Activated CD8-positive, alpha-beta memory T cell treated with anti-CD3 and anti-CD28 coated beads for 48 hours (primary cell): ENCODE measurements around the gene FAM149A.
A peak's percentile ranks its signal among the peaks of the same experiment; 100 is the strongest.

Experiments used
- DNase-seq, 3 experiments: peaks; one replicate each; pipeline ENCODE4 v3.0.0-alpha.2; 2020; ENCODE audit warnings: low read depth in 2 of 3, low spot score in 2 of 3

The FAM149A gene

DNA sequence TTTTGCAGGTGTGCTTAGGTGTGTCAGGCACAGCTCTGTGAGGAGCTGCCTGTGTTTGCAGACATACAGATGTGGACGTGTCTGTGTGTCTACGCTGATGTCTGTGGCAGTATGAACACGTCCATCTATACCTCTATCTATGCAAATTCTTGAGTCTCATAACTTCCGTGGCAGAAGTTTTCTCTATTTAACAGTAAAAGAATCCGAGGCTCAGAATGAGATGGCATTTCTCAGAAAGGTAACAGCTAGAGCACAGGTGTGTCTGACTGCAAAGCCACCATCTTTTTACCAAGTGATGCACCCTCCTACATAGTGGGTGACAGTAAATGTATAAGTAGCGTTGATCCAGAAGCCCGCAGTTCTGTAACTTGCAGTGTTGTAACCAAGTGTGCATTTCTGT lies 47.0 kb downstream of the FAM149A start:
- no peak for DNase-seq

DNA sequence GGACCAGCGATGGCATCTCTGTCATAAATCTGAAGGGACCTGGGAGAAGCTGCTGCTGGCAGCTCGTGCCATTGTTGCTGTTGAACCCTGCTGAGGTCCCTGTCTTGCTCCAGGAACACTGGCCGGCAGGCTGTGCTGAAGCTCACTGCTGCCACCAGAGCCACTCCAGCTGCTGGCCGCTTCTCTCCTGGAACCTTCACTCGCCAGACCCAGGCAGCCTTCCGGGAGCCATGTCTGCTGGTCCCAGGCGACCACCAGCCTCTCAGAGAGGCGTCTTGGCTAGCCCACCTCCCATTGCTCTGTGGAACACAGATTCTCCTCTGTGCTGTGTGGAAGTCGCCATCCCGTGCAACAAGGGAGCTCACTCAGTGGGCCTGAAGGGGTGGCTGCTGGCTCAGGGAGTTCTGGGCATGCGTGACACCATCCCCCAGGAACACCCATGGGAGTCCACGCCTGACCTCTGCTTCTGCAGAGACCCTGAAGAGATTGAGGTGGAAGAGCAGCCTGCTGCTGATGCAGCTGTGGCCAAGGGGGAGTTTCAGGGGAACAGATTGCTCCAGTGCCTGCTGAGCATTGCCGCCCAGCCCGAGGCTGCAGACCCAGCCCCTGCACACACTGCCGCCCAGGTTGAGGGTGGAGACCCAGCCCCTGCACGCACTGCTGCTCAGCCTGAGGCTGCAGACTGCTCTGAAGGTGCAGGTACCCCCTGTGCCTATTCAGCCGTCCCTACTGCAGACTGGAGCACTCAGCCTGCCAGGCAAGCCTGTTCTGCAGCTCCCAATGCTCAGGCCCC lies 53.7 kb downstream of the FAM149A start:
- no peak for DNase-seq

DNA sequence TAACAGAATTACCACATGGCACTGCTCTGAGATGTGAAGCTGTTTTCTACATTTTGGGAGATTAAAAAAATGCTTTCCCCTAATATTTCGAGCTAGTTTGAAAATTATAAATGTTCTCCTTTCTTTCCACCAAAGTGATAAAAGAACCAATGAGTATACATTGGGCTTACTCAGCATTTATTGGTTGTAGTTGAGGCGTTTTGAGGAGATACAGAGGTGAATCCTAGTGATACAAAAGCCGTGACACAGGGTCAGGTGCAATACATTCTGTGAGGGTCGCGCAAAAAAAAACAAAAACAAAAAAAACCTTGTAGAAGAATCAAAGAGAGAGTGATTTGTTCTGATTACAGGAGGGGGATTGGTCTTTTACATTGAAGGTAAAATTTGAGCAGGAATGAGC lies 54.5 kb downstream of the FAM149A start:
- DNase-seq: no peak

DNA sequence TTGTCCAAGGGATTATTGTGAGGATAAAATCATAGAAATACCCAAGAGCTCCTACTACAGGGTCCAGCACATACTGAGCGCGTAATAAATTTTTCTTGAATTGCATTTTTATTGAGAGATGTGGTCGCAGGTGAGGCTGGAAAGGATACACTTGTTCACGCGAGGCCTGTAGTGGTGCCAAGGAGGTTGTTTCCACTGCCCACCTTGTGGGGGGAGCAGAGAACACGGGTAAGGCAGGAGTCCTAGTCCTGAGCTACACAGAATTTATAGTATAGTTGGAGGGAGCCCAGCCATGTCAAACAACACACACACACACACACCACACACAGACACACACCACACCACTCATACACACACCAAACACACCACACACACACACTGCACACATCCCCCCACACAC lies 55.1 kb downstream of the FAM149A start:
- no peak for DNase-seq

DNA sequence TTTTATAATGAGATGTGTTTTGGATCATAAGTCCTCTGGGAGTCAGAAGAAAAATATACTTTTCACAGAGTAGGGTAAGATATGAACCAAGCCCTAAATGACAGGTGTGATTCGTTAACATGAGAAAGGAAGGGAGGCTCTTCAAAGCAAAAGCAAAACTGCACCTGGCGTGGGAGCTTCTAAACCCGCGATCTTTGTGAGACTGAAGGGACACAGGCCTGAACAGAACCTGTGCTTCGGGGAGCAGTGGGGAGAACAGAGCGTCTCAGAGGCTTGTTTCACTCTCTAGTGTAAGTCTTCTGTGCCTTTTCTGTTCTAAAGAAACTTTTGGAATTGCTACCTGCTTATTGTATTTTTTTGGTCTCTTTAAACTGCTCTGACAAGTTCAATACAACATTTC lies 56.6 kb downstream of the FAM149A start:
- DNase-seq: no peak

DNA sequence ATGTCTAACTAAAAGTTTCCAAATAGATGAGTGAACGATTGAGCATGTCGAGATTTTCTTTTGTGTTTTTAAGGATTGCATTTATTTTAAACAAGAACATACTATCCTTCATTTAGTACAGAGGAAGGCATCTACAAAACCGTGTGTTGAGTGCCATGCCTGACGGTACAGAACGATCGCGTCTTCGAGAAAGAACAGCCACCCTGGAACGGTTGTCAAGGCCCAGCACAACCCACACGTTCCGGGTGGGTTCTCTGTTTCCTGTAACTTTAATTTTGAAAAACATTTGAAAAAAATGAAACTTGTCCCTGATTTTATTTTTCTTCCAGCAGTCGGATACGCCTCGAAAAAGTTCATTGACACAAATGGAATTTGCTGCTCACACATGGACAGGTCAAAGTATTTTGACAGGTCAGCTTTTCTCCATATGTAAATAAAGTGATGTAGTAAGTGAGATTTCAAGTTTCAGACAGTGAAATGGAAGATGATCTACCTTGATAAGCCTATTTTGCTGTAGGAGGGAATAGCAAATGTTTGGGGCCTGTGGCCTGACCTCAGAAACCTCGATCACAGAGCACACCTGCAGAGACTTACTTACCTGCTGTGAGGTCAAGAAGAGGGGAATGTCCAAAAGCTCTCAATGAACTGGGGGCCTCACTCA lies 62.5 kb downstream of the FAM149A start:
- no peak for DNase-seq

DNA sequence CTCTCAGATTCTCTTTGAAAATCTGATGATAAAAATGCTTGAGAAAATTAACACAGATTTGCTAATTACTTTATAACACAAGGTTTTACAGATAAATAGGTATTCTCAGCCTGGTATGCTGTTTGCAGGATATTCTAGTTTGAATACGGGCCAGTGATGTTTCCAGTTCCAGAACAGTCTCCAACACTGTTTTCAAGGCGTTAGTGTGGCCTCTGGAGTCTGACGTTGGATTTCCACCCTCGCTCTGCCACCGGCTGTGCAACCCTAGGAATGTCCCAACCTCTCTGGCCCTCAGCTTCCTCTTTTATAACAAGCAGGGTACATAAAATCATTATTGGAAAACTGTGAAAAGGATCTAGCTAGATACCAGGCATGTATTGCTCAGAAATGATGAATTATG lies 63.1 kb downstream of the FAM149A start:
- no peak for DNase-seq

DNA sequence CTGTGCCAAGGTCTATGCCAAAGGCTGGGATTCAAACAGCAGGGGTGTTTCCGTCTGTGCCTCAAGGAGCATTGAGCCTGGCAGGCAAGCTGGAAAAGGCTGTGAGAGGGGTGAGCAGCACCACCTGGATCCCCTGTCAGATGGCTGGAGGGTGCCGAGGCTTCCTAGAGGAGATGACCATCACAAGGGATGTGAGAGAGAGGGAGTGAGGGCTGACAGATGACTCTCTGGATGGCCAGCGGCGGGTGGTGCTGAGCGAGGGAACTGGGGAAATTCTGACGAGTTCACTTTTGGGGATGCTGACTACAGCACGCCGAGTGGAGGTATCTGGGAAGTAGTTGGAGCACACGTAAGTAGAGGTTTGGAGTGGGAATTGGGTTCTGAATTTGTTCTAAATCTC lies 64.2 kb downstream of the FAM149A start:
- no peak for DNase-seq

DNA sequence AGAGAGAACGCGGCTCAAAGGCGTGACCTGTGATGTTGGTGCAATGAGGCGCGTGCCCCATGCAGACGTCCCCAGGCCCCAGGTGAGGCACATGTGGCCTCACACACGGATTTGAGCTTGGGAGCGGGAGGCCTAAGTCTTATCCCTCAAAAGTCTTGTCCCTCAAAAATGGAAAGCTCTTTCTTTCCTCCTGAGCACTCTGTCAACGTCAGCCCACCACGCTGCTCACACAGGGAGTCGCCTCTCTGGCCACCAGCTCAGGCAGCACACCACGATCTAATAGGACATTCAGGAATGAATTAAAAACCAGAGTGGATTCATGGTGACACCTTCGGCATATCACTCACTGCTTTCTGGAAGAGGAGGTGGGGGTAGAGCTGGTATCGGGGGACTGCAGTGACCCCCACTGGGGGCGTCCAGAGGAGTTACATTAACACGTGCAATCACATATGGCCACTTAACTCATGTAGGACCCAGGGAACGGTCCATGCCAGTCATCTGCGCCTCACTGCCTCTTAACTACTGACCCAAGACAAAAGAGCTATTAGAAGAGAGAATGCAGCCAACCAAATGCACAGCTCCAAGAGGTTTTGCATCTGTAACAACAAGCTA lies 64.9 kb downstream of the FAM149A start:
- no peak for DNase-seq

DNA sequence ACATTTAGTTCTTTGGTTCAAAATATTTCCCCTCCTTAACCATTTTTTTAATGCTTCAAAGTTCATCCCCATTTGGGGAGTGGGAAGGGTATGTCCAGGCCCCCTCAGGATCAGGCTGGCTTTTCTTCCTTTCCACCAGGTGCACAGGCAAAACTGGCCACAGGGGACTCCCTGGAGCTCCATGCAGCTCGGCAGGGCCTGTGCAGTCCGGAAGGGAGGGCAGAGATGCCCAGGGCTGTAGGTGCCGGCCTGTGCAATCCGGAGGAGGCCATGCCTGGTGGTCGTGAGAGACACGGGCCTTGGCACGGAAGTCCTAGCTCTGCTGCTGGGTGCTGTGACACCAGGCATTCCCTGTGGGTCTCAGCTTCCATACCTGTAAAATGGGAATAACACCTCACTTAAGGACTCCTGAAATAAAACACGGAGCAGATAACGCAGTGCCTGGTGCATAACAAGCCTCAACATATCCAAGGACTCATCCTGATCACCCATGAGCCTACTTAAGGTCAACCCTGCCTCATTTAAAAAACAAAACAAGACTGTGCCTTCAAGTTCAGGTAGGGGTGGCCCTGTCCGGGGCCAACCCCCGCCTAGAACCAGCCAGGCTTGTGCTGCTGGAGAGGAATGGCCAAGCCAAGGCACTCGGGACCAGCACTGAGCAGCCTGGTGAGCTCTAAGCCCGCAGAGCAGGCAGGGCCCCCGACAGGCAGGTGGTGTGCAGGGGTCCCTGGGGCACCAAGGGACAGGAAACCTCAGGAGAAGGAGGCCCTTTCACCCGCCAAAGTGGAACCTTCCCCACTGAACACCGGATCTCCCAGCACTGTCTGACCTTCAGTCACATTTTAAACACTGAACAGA lies 65.7 kb downstream of the FAM149A start:
- no peak for DNase-seq

DNA sequence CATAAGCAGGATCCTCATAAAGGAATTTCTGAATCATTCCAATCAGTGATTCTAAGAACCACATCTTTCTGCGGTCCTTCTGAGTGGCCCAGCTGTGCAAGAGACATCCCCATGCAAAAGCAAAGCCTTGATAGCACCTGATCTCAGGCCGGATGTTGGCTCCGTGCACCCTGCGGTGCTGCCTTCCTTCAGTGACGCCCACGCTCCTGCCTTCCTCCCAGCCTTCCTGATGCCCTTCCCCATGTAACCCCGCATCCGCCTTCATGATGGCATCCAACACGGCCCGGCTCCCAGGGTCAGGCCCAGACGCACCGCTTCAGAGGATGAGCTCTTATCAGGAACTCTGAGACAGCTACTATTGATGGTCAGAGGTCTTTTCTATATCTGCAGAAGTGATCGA lies 66.5 kb downstream of the FAM149A start:
- DNase-seq: no peak

DNA sequence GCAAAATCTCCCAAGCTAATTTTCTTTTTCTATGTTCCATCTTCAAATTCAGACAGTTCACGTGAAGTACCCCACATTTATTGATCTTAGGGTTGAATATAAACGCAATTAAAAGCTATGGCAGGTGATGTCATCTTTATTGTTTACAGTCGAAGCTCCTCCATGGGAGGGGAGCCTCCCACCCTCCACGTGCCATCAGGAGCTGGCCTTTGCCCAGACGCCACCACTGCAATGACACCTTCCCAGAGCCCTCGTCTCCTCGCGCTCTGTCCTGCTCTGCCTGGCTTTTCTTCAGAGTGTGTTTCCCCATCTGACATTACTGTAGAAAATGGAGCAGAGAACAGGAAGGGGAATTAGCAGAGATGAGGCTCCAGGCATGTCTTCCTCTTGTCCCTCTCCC lies 68.0 kb downstream of the FAM149A start:
- no peak for DNase-seq

DNA sequence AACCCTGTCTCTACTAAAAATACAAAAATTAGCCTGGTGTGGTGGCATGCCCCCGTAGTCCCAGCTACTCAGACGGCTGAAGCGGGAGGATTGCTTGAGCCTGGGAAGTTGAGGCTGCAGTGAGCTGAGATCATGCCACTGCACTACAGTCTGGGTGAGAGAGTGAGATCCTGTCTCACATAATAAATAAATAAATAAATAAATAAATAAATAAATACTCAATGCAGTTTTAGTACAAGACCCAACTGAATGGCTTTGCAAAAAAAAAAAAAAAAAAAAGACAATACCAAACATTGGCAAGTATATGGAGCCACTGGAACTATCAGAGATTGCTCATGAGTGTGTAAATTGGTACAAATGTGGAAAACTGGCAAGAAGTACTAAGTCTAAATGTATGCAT lies 83.6 kb downstream of the FAM149A start:
- no peak for DNase-seq

DNA sequence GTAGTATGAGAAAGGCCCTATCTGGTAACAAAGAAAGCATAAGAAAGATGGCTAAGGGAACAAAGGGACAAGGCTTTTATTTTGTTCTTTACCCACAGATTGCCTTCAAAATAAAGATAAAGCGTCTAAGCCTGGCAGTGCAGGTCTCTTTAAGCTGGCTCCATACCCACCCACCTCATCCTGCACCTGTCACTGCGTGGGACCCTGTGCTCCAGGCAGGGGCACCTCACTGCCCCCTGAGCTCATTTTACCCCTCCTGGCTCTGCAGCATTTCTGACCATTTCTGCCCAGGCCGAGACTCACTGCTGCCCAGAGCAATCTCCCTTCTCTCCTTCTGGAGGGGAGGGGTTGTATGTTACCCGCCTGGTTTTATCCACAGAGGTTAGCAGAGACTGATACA lies 85.2 kb downstream of the FAM149A start:
- DNase-seq: no peak

DNA sequence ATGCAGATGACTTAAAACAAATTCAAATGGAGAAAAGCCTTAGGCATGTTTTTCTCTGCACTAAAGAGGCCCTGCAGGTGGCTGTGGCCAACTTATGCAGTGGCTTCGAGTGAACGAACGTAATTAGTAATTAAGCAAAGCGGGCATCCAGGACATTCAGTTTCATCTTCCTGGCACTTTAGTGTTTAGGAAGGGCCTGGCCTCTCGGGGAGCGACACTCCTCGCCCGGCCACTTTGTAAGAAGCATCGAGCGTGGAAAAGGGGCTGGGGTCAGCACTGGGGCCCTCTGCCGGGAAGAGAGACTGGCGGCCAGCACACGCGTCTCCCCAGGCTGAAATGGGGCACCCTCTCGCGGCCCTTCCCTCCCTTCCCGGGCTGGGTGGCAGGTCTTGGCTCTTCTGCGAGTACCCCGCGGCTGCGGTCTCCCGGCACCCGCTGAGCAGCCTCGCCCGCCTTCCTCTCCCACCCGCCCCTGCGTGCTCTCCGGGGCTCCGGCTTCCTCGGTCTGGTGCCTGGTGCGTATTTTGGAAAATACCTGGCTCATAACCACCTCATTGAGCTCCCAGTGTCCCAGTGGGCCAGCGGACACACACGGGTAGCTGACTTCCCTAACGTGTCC lies 86.2 kb downstream of the FAM149A start:
- peak; percentile 14 to 29 (median 26) for DNase-seq

DNA sequence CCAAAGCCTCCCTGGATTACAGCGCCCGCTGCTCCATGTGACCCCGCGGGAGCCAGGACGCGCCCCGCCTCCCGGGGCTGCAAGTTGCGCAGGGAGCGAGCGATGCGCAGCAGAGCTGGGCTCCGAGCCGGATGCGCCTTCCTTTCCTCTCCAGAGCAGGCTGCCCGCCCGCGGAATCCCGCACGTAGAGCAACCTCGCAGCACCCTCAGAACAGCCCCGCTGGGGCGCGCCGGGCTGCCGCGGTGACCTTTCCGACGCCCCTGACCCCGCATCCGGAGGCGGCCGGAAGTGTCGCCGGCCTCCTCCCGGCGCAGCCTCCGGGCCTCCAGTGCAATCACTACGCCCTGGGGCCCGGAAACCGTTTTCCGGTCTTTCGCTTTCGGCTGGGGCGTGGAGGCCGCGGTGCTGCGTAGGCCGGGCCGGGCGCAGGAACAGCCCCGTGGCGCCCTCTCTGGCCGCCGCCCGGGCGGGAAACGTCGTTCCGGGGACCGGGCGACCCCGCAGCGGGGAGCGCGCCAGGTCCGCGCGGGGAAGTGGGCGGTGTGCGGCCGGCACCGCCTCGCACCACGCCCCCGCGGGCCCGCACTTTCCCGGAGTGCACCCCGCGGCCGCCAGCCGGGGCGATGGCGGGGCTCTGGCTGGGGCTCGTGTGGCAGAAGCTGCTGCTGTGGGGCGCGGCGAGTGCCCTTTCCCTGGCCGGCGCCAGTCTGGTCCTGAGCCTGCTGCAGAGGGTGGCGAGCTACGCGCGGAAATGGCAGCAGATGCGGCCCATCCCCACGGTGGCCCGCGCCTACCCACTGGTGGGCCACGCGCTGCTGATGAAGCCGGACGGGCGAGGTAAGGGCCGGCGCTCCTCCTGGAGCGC lies 86.9 kb downstream of the FAM149A start, which contains the start of gene CYP4V2:
CYP4V2 (plus strand) TSS at position 368 of the 866 bp plus-strand sequence; CDS start at position 625, 257 bp downstream.
- DNase-seq: peak; percentile 63 to 78 (median 67)

DNA sequence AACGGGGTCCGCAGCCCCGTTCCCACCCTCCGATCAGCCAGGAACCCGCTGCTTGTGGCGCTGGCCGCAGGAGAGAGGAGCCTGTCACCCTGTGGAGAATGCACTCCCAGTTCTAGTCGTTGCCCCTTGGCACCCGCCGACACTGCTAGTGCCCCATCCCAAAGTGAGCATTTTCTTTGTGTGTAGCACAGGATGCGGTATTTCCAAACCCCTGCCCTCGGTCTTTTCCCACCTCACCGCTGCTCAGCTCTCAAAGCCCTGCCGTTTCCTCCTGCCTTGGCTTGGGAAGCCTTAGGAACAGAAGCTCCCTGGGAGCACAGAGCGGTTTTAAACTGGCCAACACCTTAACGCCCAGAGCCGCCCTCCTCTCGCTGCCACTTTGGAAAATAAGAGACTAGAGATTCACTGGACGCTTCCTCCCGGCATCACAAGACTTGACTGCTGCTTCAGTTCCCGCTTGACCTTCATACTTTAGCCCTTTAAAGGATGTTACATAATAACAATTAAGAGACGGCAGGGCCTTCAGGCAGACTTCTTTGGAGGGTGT lies 87.6 kb downstream of the FAM149A start:
- DNase-seq: peak; percentile 12 to 16 (median 13)

DNA sequence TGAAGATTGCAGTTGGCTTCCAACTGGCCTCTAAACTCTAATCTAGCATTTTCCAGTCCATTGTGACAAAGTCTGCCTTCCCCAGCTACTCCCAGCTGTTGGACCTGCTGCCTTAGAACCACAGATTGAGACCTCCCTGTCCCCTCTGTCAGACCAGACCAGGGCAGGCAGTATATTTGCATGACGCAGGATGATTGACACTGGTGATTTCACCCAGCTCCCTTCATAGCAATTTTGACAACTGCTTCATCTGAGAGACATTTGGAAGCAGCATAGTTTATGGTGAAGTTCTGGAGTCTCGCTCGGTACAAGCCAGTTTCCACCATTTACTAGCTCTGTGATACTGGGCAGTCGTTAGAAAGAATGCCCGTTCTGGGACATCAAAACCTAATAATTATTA lies 89.3 kb downstream of the FAM149A start:
- no peak for DNase-seq

DNA sequence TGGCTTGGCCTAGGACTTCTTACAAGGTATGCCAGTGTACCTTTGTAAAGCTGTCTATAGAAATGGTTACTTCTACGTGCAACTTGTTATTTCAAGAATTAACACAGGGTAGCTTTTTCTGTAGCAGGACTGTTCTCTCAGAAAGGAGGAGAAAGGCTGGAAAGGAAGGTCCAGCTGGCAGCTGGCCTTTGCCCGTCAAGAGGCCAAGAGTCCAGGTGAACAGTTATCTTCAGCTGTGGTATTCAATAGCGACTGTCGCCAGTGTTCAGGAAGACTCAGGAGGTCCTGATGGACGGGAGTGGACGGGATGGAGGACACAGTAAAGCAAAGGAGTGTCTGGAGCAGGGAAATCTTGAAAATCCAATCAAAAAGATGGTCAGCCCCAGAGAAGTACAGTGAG lies 91.6 kb downstream of the FAM149A start:
- no peak for DNase-seq

DNA sequence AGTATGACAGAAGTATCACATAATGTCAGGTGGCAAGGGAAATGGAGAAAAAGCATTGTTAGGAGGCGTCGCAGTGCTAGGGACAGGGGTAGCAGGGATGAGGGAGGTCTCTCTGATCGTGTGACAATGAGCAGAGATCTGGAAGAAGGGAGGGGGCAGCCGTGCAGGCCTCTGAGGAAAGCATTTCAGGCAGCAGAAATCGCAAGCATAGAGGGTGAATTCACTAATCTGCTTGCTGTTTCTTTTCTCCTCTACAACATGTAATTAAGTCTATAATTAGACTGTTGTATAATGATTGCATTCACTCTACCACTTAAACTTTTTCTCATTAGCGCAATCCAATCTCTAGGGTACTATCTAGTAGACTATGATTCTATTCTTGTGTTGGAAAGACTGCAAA lies 96.0 kb downstream of the FAM149A start:
- no peak for DNase-seq
